ENCODE results near the gene INTS11.

DNA sequence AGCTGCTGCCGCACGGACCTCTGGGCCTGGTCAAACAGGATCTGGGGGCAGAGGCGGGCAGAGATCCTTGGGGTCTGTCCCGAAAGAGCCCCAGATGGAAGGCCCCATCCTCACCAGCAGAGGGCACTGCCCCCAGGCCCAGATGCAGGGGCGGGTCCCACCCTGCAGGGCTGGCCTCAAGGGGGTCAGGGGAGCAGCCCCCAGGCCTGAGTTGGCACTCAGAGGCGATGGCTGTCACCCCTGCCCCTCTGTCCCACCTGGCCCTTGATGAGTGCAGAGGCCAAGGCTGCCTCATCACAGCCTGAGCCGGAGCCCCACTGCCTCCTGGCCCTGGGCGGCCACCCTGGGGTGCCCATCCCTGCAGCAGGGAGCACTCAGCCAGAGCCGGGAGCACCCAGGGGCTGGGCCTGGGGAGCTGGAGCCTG, 22.4 kb downstream of the INTS11 start:
- TF ChIP-seq, protein P1, sequence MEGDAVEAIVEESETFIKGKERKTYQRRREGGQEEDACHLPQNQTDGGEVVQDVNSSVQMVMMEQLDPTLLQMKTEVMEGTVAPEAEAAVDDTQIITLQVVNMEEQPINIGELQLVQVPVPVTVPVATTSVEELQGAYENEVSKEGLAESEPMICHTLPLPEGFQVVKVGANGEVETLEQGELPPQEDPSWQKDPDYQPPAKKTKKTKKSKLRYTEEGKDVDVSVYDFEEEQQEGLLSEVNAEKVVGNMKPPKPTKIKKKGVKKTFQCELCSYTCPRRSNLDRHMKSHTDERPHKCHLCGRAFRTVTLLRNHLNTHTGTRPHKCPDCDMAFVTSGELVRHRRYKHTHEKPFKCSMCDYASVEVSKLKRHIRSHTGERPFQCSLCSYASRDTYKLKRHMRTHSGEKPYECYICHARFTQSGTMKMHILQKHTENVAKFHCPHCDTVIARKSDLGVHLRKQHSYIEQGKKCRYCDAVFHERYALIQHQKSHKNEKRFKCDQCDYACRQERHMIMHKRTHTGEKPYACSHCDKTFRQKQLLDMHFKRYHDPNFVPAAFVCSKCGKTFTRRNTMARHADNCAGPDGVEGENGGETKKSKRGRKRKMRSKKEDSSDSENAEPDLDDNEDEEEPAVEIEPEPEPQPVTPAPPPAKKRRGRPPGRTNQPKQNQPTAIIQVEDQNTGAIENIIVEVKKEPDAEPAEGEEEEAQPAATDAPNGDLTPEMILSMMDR (IDR thresholded peaks at IDR 0.05) = peak in 4 of 6 experiments; percentile 7 to 37 (median 21)
- no peak for TF ChIP-seq POLR2A (IDR thresholded peaks at IDR 0.05)
